Mononuclear cell (primary cell): ENCODE data around the gene TMEM116. TPM values are rescaled to one million over a fixed set of nuclear protein-coding genes. Genes with fewer than 3 reads are reported as not detected.
"Not testable (repeated sequence)": the region's sequence is repeated elsewhere in the genome, so short reads cannot be mapped to it uniquely, and the experiment has no call there.

Source experiments
- H3K27me3 ChIP-seq: 2 replicates; pipeline ENCODE4 v1.6.0; 2011; ENCODE audit warnings: low read length, control low read depth; ENCODE audit not compliant: insufficient read depth
- H3K4me1 ChIP-seq: 2 replicates; pipeline ENCODE4 v1.5.1; 2011; ENCODE audit warnings: mild to moderate bottlenecking, low read length, control low read depth; ENCODE audit not compliant: insufficient read depth
- H3K4me3 ChIP-seq: 2 replicates; pipeline ENCODE4 v1.5.1; 2011; ENCODE audit warnings: mild to moderate bottlenecking, low read length, moderate library complexity
- H3K9me3 ChIP-seq: 2 replicates; pipeline ENCODE4 v1.5.1; 2011; ENCODE audit warnings: low read depth, mild to moderate bottlenecking, control low read depth, low read length
- total RNA-seq: library from RNA; depleted of rRNA; stranded (reverse); fragments of >200 nt; gene quantifications from one replicate; pipeline ENCODE4 v1.2.3, GENCODE V29; 2012

TMEM116 gene
- total RNA-seq, 1 donor = 9.4 TPM

DNA sequence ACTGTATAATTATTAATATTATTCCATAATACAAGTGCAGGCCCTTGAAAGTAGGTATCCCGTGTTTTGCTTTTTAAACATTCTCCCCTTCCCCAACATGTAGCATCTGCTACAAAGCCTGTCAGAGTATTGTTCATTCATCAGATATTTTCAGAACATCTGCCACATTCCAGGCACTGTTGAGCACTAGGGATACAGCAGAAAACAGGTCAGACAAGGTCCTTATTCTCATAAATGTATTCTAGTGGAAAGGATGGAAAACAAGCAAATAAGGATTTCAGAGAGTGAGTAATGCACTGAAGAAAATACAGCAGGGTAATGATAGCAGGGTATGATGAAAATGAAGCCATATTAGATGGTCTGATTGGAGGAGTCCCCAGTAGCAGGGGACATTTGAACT lies 4.1 kb upstream of the TMEM116 start:
- no peak overlapping the region for H3K4me3 ChIP-seq
- H3K27me3 ChIP-seq = no peaks in the 10 kb centered on the region
- peaks cover 50% of the 10 kb centered on the region for H3K4me1 ChIP-seq
- H3K9me3 ChIP-seq = no peaks in the 10 kb centered on the region

DNA sequence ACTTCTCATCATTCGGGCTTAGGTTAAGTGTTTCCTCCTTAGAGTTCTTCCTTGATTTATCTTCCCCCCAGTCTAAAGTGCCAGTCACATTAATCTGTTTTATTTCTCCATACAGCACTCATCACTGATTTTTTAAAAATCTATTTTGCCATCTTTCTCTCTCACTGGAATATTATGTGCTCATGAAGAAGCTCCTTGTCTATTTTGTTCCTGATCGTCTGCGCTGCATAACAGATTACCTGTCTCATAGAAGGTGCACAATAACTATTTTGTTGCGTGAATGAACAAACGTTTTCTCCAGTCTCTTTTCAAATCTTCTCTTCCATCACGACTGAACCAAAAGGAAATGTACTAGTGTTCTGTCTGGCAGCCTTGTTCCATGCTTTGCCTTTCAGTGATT lies 3.0 kb upstream of the TMEM116 start:
- Histone ChIP-seq H3K9me3 (no peaks in the 10 kb centered on the region), H3K4me3 (no peak overlapping the region), H3K4me1 (peaks cover 61% of the 10 kb centered on the region), H3K27me3 (no peaks in the 10 kb centered on the region)

- Histone ChIP-seq H3K4me3 (peak overlapping the region; percentile 95), H3K4me1 (peaks cover 58% of the 10 kb centered on the region), H3K9me3 (no peaks in the 10 kb centered on the region), H3K27me3 (no peaks in the 10 kb centered on the region)
Observed at GRCh38 chr12:112013601-112014402, 837 bp upstream of the TMEM116 start.

GRCh38 chr12:112011685-112012084 lies 1.3 kb downstream of the TMEM116 start:
- Histone ChIP-seq H3K9me3 (no peaks in the 10 kb centered on the region), H3K27me3 (no peaks in the 10 kb centered on the region), H3K4me1 (peaks cover 50% of the 10 kb centered on the region), H3K4me3 (peak overlapping the region; percentile 67)

- Histone ChIP-seq H3K4me1 (peaks cover 52% of the 10 kb centered on the region), H3K4me3 (no peak overlapping the region)
Observed at GRCh38 chr12:112010415-112011344, 2.3 kb downstream of the TMEM116 start.

GRCh38 chr12:112009596-112009995 lies 3.4 kb downstream of the TMEM116 start:
- not testable (repeated sequence) for H3K9me3 ChIP-seq, H3K27me3 ChIP-seq, H3K4me3 ChIP-seq
- H3K4me1 ChIP-seq = peaks cover 41% of the 10 kb centered on the region

More at GRCh38 chr12:112010415-112011344, 2.3 kb downstream of the TMEM116 start:
- Histone ChIP-seq H3K27me3 (no peaks in the 10 kb centered on the region), H3K9me3 (no peaks in the 10 kb centered on the region)

- no peaks in the 10 kb centered on the region for H3K9me3 ChIP-seq
- no peak overlapping the region for H3K4me3 ChIP-seq
- peaks cover 35% of the 10 kb centered on the region for H3K4me1 ChIP-seq
- H3K27me3 ChIP-seq = no peaks in the 10 kb centered on the region
Observed at GRCh38 chr12:112008918-112009317, 4.0 kb downstream of the TMEM116 start.

- peaks cover 32% of the 10 kb centered on the region for H3K4me1 ChIP-seq
- no peaks in the 10 kb centered on the region for H3K27me3 ChIP-seq
- no peaks in the 10 kb centered on the region for H3K9me3 ChIP-seq
- no peak overlapping the region for H3K4me3 ChIP-seq
Observed at GRCh38 chr12:112007945-112008344, 5.0 kb downstream of the TMEM116 start.

GRCh38 chr12:112005419-112006395 lies 7.3 kb downstream of the TMEM116 start:
- Histone ChIP-seq H3K9me3 (no peaks in the 10 kb centered on the region), H3K4me3 (no peak overlapping the region), H3K4me1 (peaks cover 28% of the 10 kb centered on the region), H3K27me3 (no peaks in the 10 kb centered on the region)

DNA sequence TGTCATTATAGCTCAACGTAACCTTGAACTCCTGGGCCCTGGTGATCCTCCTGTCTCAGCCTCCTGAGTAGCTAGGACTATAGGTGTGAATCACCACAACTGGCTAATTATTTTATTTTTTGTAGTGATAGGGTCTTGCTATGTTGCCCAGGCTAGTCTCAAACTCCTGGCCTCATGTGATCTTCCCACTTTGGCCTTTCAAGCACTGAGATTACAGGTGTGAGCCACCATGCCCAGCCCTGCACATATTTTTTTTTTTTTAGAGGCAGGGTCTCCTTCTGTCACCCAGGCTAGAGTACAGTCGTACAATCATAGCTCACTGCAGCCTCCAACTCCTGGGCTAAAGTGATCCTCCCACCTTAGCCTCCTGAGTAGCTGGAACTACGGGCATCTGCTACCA lies 8.9 kb downstream of the TMEM116 start:
- Histone ChIP-seq H3K4me3 (no peak overlapping the region), H3K4me1 (peaks cover 31% of the 10 kb centered on the region), H3K9me3 (no peaks in the 10 kb centered on the region), H3K27me3 (no peaks in the 10 kb centered on the region)

DNA sequence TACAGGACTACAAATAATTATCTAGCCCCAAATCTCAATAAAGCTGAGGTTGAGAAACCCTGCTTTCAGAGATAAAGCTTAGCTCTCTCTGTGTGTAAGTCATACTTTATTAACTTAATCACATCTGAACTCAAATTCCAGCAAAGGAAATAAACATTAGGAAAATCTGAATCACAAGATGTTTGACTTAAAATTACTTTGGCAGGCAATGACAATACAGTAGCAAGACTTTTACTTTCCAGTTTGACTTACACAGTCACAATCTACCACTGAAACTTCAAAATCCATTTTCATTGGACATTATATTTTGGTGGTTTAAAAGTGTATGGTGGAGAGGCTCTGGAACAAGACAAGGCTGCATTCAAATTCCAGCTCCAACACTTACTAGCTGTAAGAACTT lies 11.4 kb downstream of the TMEM116 start:
- peaks cover 42% of the 10 kb centered on the region for H3K4me1 ChIP-seq
- no peaks in the 10 kb centered on the region for H3K27me3 ChIP-seq
- H3K4me3 ChIP-seq = peak overlapping the region; percentile 24
- no peaks in the 10 kb centered on the region for H3K9me3 ChIP-seq

DNA sequence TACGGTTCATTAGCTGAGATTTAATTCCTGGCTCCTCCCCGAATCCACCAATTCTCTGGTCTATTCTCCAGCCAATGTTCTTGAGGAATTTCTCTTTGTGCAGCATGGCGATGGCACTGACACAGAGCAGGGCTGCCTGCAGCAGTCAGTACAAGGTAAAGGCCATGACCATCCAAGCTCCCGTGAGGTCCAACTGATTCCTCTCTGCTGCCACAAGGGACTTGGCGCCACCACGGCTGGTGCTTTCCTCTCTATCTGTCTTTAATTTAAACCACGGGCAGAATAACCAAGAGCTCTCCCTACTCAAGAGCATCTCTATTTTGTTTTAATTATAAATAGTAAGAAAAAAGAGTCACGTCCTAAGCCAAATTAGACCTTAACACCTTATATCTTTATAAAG lies 12.1 kb downstream of the TMEM116 start:
- H3K4me3 ChIP-seq = no peak overlapping the region
- H3K27me3 ChIP-seq = no peaks in the 10 kb centered on the region
- peaks cover 39% of the 10 kb centered on the region for H3K4me1 ChIP-seq
- H3K9me3 ChIP-seq = no peaks in the 10 kb centered on the region

DNA sequence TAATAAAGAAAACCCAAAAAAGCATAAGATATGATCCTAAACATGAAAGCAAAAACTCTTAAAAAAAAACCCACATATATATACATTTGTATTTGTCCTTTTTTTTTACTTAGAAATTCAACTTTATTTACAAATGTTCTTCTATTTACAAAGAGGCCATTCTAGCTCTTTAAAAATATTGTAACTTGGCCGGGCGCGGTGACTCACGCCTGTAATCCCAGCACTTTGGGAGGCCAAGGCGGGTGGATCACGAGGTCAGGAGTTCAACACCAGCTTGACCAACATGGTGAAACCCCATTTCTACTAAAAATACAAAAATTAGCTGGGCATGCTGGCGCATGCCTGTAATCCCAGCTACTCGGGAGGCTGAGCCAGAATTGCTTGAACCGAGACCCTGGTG lies 13.8 kb downstream of the TMEM116 start:
- not testable (repeated sequence) for H3K9me3 ChIP-seq
- peaks cover 53% of the 10 kb centered on the region for H3K4me1 ChIP-seq

GRCh38 chr12:111998015-111998414 lies 14.9 kb downstream of the TMEM116 start:
- Histone ChIP-seq H3K9me3 (no peaks in the 10 kb centered on the region), H3K4me1 (peaks cover 64% of the 10 kb centered on the region), H3K4me3 (no peak overlapping the region), H3K27me3 (no peaks in the 10 kb centered on the region)

More for the DNA sequence above, 13.8 kb downstream of the TMEM116 start:
- not testable (repeated sequence) for H3K4me3 ChIP-seq, H3K27me3 ChIP-seq
